ENCODE results near the gene LRRC1. TPM values are rescaled to one million over a fixed set of nuclear protein-coding genes. Genes with fewer than 3 reads are reported as not detected.

Gene LRRC1
- total and polyA plus RNA-seq, 2 of the 13 experiments (the other 11 are each of a cell fraction or from before 2014, with no cell fraction given), result 15.6 to 27.7 TPM

DNA sequence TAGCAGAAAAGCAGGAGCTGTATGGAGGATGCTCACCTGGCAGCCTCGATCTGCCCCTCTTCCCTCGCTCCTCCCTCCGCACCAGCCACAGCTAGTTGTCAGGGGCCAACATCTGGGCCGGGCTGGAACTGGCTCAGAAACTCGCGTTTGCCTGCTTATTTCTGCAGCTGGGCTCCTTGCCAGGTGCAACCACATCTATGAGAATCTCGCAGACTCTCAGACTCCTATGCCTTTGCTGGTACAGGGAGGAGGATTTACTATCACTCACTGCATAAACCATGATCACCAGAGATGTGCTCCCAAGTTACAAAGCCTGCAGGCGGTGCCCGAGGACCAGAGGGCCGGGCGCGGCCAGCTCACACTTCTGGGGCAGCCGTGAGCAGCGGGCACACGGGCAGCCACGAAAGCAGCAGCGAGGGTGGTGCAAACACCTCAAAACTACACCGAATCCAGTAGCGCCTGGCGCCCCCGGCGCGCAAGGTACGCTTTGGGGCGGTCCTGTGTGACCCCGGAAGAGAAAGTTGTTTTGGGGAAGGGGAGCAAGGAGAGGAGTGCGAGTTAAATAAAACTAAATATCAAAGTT is 577 bp upstream of the LRRC1 start (continued):
- 0 out of 2 replicates have a peak, but pooled peaks have one; percentile 17 for TF ChIP-seq THAP7 (CRISPR knock-in tag; IDR thresholded peaks at IDR 0.05)
- TF ChIP-seq TGIF2 (CRISPR knock-in tag; IDR thresholded peaks at IDR 0.05), result no peak
- TF ChIP-seq, protein P1, sequence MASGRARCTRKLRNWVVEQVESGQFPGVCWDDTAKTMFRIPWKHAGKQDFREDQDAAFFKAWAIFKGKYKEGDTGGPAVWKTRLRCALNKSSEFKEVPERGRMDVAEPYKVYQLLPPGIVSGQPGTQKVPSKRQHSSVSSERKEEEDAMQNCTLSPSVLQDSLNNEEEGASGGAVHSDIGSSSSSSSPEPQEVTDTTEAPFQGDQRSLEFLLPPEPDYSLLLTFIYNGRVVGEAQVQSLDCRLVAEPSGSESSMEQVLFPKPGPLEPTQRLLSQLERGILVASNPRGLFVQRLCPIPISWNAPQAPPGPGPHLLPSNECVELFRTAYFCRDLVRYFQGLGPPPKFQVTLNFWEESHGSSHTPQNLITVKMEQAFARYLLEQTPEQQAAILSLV (CRISPR knock-in tag; IDR thresholded peaks at IDR 0.05; ENCODE audit: borderline replicate concordance), result peak; percentile 67; the same call in 1 of the 2 replicates
- TF ChIP-seq, protein P2, sequence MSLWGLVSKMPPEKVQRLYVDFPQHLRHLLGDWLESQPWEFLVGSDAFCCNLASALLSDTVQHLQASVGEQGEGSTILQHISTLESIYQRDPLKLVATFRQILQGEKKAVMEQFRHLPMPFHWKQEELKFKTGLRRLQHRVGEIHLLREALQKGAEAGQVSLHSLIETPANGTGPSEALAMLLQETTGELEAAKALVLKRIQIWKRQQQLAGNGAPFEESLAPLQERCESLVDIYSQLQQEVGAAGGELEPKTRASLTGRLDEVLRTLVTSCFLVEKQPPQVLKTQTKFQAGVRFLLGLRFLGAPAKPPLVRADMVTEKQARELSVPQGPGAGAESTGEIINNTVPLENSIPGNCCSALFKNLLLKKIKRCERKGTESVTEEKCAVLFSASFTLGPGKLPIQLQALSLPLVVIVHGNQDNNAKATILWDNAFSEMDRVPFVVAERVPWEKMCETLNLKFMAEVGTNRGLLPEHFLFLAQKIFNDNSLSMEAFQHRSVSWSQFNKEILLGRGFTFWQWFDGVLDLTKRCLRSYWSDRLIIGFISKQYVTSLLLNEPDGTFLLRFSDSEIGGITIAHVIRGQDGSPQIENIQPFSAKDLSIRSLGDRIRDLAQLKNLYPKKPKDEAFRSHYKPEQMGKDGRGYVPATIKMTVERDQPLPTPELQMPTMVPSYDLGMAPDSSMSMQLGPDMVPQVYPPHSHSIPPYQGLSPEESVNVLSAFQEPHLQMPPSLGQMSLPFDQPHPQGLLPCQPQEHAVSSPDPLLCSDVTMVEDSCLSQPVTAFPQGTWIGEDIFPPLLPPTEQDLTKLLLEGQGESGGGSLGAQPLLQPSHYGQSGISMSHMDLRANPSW (CRISPR knock-in tag; IDR thresholded peaks at IDR 0.05; ENCODE audit: borderline replicate concordance), result no peak
- TF ChIP-seq ZNF121 (CRISPR knock-in tag; IDR thresholded peaks at IDR 0.05), result no peak
- peak; percentile 60; the same call in 1 of the 2 replicates for TF ChIP-seq SRY (CRISPR knock-in tag; IDR thresholded peaks at IDR 0.05)
- no peak for TF ChIP-seq ZNF451 (CRISPR knock-in tag; IDR thresholded peaks at IDR 0.05)
- no peak; the same call in 1 of the 2 replicates for TF ChIP-seq NR2F6 (IDR thresholded peaks at IDR 0.05)
- no peak; the same call in 1 of the 2 replicates for TF ChIP-seq NR2F6 (CRISPR knock-in tag; IDR thresholded peaks at IDR 0.05)
- TF ChIP-seq CEBPB (IDR thresholded peaks at IDR 0.05; ENCODE audit: borderline replicate concordance, low read depth, low read length), result no peak
- peak; percentile 67; the same call in 1 of the 2 replicates for TF ChIP-seq SIN3A (IDR thresholded peaks at IDR 0.05; ENCODE audit: borderline replicate concordance, low read depth, low read length)
- TF ChIP-seq, protein P3, sequence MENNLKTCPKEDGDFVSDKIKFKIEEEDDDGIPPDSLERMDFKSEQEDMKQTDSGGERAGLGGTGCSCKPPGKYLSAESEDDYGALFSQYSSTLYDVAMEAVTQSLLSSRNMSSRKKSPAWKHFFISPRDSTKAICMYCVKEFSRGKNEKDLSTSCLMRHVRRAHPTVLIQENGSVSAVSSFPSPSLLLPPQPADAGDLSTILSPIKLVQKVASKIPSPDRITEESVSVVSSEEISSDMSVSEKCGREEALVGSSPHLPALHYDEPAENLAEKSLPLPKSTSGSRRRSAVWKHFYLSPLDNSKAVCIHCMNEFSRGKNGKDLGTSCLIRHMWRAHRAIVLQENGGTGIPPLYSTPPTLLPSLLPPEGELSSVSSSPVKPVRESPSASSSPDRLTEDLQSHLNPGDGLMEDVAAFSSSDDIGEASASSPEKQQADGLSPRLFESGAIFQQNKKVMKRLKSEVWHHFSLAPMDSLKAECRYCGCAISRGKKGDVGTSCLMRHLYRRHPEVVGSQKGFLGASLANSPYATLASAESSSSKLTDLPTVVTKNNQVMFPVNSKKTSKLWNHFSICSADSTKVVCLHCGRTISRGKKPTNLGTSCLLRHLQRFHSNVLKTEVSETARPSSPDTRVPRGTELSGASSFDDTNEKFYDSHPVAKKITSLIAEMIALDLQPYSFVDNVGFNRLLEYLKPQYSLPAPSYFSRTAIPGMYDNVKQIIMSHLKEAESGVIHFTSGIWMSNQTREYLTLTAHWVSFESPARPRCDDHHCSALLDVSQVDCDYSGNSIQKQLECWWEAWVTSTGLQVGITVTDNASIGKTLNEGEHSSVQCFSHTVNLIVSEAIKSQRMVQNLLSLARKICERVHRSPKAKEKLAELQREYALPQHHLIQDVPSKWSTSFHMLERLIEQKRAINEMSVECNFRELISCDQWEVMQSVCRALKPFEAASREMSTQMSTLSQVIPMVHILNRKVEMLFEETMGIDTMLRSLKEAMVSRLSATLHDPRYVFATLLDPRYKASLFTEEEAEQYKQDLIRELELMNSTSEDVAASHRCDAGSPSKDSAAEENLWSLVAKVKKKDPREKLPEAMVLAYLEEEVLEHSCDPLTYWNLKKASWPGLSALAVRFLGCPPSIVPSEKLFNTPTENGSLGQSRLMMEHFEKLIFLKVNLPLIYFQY (CRISPR knock-in tag; IDR thresholded peaks at IDR 0.05; ENCODE audit: borderline replicate concordance), result 0 out of 2 replicates have a peak, but pooled peaks have one; percentile 4
- peak; percentile 89 for TF ChIP-seq HNRNPLL (IDR thresholded peaks at IDR 0.05; ENCODE audit: low read depth, low read length, poor library complexity, severe bottlenecking)
- peak; percentile 76 for TF ChIP-seq HNRNPL (IDR thresholded peaks at IDR 0.05; ENCODE audit: low read depth, low read length)
- TF ChIP-seq, protein P4, sequence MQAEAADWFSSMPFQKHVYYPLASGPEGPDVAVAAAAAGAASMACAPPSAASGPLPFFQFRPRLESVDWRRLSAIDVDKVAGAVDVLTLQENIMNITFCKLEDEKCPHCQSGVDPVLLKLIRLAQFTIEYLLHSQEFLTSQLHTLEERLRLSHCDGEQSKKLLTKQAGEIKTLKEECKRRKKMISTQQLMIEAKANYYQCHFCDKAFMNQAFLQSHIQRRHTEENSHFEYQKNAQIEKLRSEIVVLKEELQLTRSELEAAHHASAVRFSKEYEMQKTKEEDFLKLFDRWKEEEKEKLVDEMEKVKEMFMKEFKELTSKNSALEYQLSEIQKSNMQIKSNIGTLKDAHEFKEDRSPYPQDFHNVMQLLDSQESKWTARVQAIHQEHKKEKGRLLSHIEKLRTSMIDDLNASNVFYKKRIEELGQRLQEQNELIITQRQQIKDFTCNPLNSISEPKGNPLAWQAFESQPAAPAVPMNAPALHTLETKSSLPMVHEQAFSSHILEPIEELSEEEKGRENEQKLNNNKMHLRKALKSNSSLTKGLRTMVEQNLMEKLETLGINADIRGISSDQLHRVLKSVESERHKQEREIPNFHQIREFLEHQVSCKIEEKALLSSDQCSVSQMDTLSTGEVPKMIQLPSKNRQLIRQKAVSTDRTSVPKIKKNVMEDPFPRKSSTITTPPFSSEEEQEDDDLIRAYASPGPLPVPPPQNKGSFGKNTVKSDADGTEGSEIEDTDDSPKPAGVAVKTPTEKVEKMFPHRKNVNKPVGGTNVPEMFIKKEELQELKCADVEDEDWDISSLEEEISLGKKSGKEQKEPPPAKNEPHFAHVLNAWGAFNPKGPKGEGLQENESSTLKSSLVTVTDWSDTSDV (CRISPR knock-in tag; IDR thresholded peaks at IDR 0.05), result no peak; the same call in 1 of the 2 replicates
- no peak for TF ChIP-seq AGO1 (IDR thresholded peaks at IDR 0.05; ENCODE audit: low read depth, low read length, poor library complexity, severe bottlenecking)
- no peak for TF ChIP-seq ZNF737 (CRISPR knock-in tag; IDR thresholded peaks at IDR 0.05; ENCODE audit: borderline replicate concordance)

All from HepG2 (cell line).